ENCODE measurements around the gene IL1RL1.

- TF ChIP-seq SETDB1 (IDR thresholded peaks at IDR 0.05; ENCODE audit: insufficient read length, low read length), result no peak
- no peak for TF ChIP-seq CTCF (tag by site-specific recombination; IDR thresholded peaks at IDR 0.05)
Measured at GRCh38 chr2:102306125-102306524, 5.2 kb upstream of the IL1RL1 start.
